Measurements from ENCODE around the gene UQCR10. TPM values are rescaled to one million over a fixed set of nuclear protein-coding genes. Genes with fewer than 3 reads are reported as not detected.

UQCR10 gene
- total RNA-seq, 1 donor from 2014 or later = 59.2 TPM

DNA sequence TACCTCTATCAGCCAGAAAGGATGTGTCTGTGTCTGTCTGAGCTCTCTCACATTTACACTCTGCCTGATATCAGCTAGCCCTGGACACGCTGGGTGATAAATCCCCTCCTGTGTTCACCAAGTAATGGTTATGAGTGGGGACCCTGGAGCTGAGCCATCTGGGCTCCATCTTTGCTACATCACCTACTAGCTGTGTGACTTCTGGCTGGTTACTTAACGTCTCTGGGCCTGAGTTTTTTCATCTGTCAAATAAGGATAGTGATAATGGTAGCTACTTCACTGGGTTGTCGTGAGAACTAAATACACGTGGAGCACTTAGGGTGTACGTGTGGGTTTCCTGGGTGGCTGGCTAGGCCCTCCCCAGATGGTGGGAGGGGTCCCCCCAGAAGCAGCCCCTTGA lies 22.9 kb downstream of the UQCR10 start:
- peaks cover 28% of the 10 kb centered on the region for H3K36me3 Mint-ChIP-seq (ENCODE audit: low read depth)
- no peaks in the 10 kb centered on the region for H3K27me3 Mint-ChIP-seq (ENCODE audit: low read depth)
- TF ChIP-seq, protein P1, sequence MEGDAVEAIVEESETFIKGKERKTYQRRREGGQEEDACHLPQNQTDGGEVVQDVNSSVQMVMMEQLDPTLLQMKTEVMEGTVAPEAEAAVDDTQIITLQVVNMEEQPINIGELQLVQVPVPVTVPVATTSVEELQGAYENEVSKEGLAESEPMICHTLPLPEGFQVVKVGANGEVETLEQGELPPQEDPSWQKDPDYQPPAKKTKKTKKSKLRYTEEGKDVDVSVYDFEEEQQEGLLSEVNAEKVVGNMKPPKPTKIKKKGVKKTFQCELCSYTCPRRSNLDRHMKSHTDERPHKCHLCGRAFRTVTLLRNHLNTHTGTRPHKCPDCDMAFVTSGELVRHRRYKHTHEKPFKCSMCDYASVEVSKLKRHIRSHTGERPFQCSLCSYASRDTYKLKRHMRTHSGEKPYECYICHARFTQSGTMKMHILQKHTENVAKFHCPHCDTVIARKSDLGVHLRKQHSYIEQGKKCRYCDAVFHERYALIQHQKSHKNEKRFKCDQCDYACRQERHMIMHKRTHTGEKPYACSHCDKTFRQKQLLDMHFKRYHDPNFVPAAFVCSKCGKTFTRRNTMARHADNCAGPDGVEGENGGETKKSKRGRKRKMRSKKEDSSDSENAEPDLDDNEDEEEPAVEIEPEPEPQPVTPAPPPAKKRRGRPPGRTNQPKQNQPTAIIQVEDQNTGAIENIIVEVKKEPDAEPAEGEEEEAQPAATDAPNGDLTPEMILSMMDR (IDR thresholded peaks at IDR 0.05) = no peak
- no peak for DNase-seq (ENCODE audit: low spot score)
- H3K4me1 Mint-ChIP-seq (ENCODE audit: low read depth) = no peaks in the 10 kb centered on the region
- no peaks in the 10 kb centered on the region for H3K9me3 Mint-ChIP-seq (ENCODE audit: low read depth)
- H3K4me3 Mint-ChIP-seq (ENCODE audit: unreplicated experiment) = no peak overlapping the region
- H3K27ac Mint-ChIP-seq (ENCODE audit: unreplicated experiment) = no peak overlapping the region

DNA sequence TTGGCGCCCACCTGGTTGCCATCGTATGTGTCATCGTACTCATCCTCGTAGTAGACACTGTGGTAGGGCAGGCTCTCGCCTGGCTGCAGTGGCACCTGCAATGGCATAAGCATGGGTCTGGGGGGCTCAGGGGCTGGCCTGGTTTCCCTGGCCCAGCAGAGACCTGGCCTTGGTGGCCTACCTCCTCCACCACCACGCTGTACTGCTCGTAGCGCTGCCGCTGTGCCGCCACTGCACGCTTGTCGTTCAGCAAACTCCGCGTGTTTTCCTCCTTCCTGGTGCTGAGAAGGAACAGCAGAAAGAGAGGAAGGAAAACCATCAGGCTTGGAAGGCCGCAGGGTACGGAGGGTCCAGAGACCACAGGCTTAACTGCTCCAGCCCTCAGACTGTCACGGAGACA lies 26.2 kb downstream of the UQCR10 start:
- peaks cover 14% of the 10 kb centered on the region for H3K4me1 Mint-ChIP-seq (ENCODE audit: low read depth)
- no peaks in the 10 kb centered on the region for H3K9me3 Mint-ChIP-seq (ENCODE audit: low read depth)
- H3K36me3 Mint-ChIP-seq (ENCODE audit: low read depth) = peaks cover 25% of the 10 kb centered on the region
- no peak for DNase-seq (ENCODE audit: low spot score)
- H3K27ac Mint-ChIP-seq (ENCODE audit: unreplicated experiment) = no peak overlapping the region
- TF ChIP-seq, protein P1 (IDR thresholded peaks at IDR 0.05) = no peak
- no peak overlapping the region for H3K4me3 Mint-ChIP-seq (ENCODE audit: unreplicated experiment)
- no peaks in the 10 kb centered on the region for H3K27me3 Mint-ChIP-seq (ENCODE audit: low read depth)

DNA sequence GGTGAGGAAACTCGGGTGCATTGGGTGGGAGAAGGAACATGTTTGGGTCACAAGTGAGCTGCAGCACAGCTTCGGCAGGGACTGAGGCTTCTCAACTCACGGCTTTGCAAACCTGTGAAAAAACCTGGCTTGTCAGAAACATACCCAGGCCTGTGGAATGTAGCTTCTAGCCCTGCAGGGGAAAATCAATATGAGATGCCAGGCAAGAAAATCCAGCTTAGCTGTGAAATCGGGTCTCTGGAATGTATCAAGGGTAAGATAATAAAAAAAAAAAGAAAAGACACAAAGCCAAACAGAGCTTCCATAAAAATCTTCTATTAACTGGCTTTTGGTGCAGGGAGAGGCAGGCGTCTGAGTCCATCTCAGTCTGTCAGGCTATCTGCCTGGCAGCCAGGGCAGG lies 28.5 kb downstream of the UQCR10 start:
- H3K36me3 Mint-ChIP-seq (ENCODE audit: low read depth) = peaks cover 22% of the 10 kb centered on the region
- TF ChIP-seq, protein P1 (IDR thresholded peaks at IDR 0.05) = no peak
- peaks cover 28% of the 10 kb centered on the region for H3K4me1 Mint-ChIP-seq (ENCODE audit: low read depth)
- H3K27ac Mint-ChIP-seq (ENCODE audit: unreplicated experiment) = peak overlapping the region; percentile 9
- no peak overlapping the region for H3K4me3 Mint-ChIP-seq (ENCODE audit: unreplicated experiment)
- no peaks in the 10 kb centered on the region for H3K9me3 Mint-ChIP-seq (ENCODE audit: low read depth)
- no peak for DNase-seq (ENCODE audit: low spot score)
- no peaks in the 10 kb centered on the region for H3K27me3 Mint-ChIP-seq (ENCODE audit: low read depth)

DNA sequence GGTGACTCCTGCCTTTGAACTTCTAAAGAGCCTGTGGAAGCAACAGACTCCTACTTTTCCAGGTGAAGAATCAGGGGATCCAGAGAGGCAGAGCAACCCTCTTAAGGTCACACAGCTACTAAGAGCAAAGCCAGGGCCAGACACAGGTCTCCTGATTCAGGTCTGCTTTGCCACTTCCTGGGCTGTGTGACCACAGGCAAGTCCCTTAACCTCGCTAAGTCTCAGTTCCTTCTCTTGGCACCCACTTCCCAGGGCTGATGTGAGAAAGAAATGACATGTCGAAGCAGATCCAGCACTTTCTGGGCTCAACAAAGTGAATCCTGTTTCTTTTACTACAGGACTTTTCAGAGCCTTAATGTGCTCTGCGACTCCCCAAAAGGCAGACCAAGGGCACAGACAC lies 30.2 kb downstream of the UQCR10 start:
- TF ChIP-seq, protein P1 (IDR thresholded peaks at IDR 0.05) = no peak
- H3K36me3 Mint-ChIP-seq (ENCODE audit: low read depth) = peaks cover 26% of the 10 kb centered on the region
- H3K4me1 Mint-ChIP-seq (ENCODE audit: low read depth) = peaks cover 28% of the 10 kb centered on the region
- H3K4me3 Mint-ChIP-seq (ENCODE audit: unreplicated experiment) = no peak overlapping the region
- H3K27me3 Mint-ChIP-seq (ENCODE audit: low read depth) = no peaks in the 10 kb centered on the region
- no peak overlapping the region for H3K27ac Mint-ChIP-seq (ENCODE audit: unreplicated experiment)
- no peak for DNase-seq (ENCODE audit: low spot score)
- no peaks in the 10 kb centered on the region for H3K9me3 Mint-ChIP-seq (ENCODE audit: low read depth)

DNA sequence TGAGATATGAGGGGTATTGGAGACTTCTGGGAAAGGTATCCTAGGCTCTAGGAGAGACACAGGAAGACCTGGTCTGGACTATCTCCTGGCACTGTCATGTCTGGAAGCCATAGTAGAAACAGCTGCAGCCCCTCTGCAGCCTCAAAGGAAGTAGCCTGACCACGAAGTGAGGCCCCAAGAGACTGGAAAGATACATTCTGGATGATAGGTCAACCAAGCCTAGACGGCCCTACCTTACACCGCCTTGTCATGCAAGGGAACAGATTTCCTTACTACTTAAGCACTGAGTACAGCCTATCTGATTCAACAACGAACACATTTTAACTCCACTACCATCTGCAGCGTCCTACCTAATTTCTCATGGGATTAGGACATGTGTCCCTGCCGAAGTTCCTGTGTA lies 31.1 kb downstream of the UQCR10 start:
- Mint-ChIP-seq H3K27ac (ENCODE audit: unreplicated experiment) (no peak overlapping the region), H3K9me3 (ENCODE audit: low read depth) (no peaks in the 10 kb centered on the region), H3K36me3 (ENCODE audit: low read depth) (peaks cover 21% of the 10 kb centered on the region), H3K27me3 (ENCODE audit: low read depth) (no peaks in the 10 kb centered on the region), H3K4me3 (ENCODE audit: unreplicated experiment) (no peak overlapping the region), H3K4me1 (ENCODE audit: low read depth) (peaks cover 28% of the 10 kb centered on the region)
- TF ChIP-seq, protein P1 (IDR thresholded peaks at IDR 0.05) = no peak
- no peak for DNase-seq (ENCODE audit: low spot score)

Measured in chondrocyte (in vitro differentiated cells).